ENCODE data around the gene EPB41L4B. TPM values are rescaled to one million over a fixed set of nuclear protein-coding genes. Genes with fewer than 3 reads are reported as not detected.

The EPB41L4B gene
- total RNA-seq, 2 experiments from 2014 or later: 0.34 TPM

- intact Hi-C loops (cut with micrococcal nuclease): no loop called here
- Mint-ChIP-seq H3K36me3 (ENCODE audit: low read depth) (no peaks in the 10 kb centered on the region), H3K4me3 (no peak overlapping the region), H3K9me3 (no peaks in the 10 kb centered on the region), H3K27ac (no peak overlapping the region), H3K4me1 (ENCODE audit: low read depth) (no peaks in the 10 kb centered on the region), H3K27me3 (no peaks in the 10 kb centered on the region)
- ChIA-PET POLR2A (no interaction called here), CTCF (interaction anchor here (1.0 kb wide), 1 partner anchor 15 kb away, joined by 3 read pairs; no protein-coding TSS in a partner anchor)
- no peak for ATAC-seq
- TF ChIP-seq CTCF (IDR thresholded peaks at IDR 0.05): no peak
- DNase-seq: no peak
Measured at GRCh38 chr9:109269081-109269480, 51.8 kb downstream of the EPB41L4B start.

- H3K4me3 Mint-ChIP-seq: no peak overlapping the region
- TF ChIP-seq CTCF (IDR thresholded peaks at IDR 0.05): no peak
- no peaks in the 10 kb centered on the region for H3K4me1 Mint-ChIP-seq (ENCODE audit: low read depth)
- no peaks in the 10 kb centered on the region for H3K9me3 Mint-ChIP-seq
- no peak for ATAC-seq
- H3K27ac Mint-ChIP-seq: no peak overlapping the region
- peaks cover 3% of the 10 kb centered on the region for H3K27me3 Mint-ChIP-seq
- ChIA-PET POLR2A (interaction anchor here (0.8 kb wide), 1 partner anchor 45 kb away, joined by 3 read pairs; no protein-coding TSS in a partner anchor), CTCF (interaction anchor here (1.0 kb wide), 1 partner anchor 16 kb away, joined by 4 read pairs; no protein-coding TSS in a partner anchor)
- no peak for DNase-seq
- intact Hi-C loops (cut with micrococcal nuclease): no loop called here
- no peaks in the 10 kb centered on the region for H3K36me3 Mint-ChIP-seq (ENCODE audit: low read depth)
Measured at GRCh38 chr9:109267555-109267954, 53.3 kb downstream of the EPB41L4B start.

- Mint-ChIP-seq H3K36me3 (ENCODE audit: low read depth) (no peaks in the 10 kb centered on the region), H3K9me3 (no peaks in the 10 kb centered on the region), H3K4me1 (ENCODE audit: low read depth) (no peaks in the 10 kb centered on the region), H3K27me3 (peaks cover 5% of the 10 kb centered on the region), H3K27ac (no peak overlapping the region), H3K4me3 (no peak overlapping the region)
- ChIA-PET CTCF (no interaction called here), POLR2A (no interaction called here)
- intact Hi-C loops (cut with micrococcal nuclease): no loop called here
- DNase-seq (no peak), ATAC-seq (no peak)
- no peak for TF ChIP-seq CTCF (IDR thresholded peaks at IDR 0.05)
Measured at GRCh38 chr9:109264877-109265587, 55.8 kb downstream of the EPB41L4B start.

GRCh38 chr9:109263358-109263757 lies 57.5 kb downstream of the EPB41L4B start:
- no peaks in the 10 kb centered on the region for H3K4me1 Mint-ChIP-seq (ENCODE audit: low read depth)
- ATAC-seq: no peak
- no peak for TF ChIP-seq CTCF (IDR thresholded peaks at IDR 0.05)
- POLR2A ChIA-PET: no interaction called here
- CTCF ChIA-PET: no interaction called here
- no peak overlapping the region for H3K4me3 Mint-ChIP-seq
- H3K27me3 Mint-ChIP-seq: peaks cover 5% of the 10 kb centered on the region
- H3K27ac Mint-ChIP-seq: no peak overlapping the region
- no peaks in the 10 kb centered on the region for H3K36me3 Mint-ChIP-seq (ENCODE audit: low read depth)
- no peaks in the 10 kb centered on the region for H3K9me3 Mint-ChIP-seq
- DNase-seq: no peak
- intact Hi-C loops (cut with micrococcal nuclease): no loop called here

GRCh38 chr9:109258481-109259302 lies 62.2 kb downstream of the EPB41L4B start:
- Mint-ChIP-seq H3K27me3 (peaks cover 5% of the 10 kb centered on the region), H3K4me3 (no peak overlapping the region), H3K36me3 (ENCODE audit: low read depth) (no peaks in the 10 kb centered on the region), H3K27ac (no peak overlapping the region), H3K4me1 (ENCODE audit: low read depth) (no peaks in the 10 kb centered on the region), H3K9me3 (no peaks in the 10 kb centered on the region)
- ChIA-PET CTCF (interaction anchor here (1.0 kb wide), 1 partner anchor 12 kb away, joined by 3 read pairs; no protein-coding TSS in a partner anchor), POLR2A (no interaction called here)
- DNase-seq: no peak
- intact Hi-C loops (cut with micrococcal nuclease): no loop called here
- no peak for TF ChIP-seq CTCF (IDR thresholded peaks at IDR 0.05)
- no peak for ATAC-seq
